ENCODE results near the gene LRRC8B. TPM values are rescaled to one million over a fixed set of nuclear protein-coding genes. Genes with fewer than 3 reads are reported as not detected.
"Not testable (repeated sequence)": the region's sequence is repeated elsewhere in the genome, so short reads cannot be mapped to it uniquely, and the experiment has no call there.

LRRC8B gene
- polyA plus RNA-seq, 2 donors, result 1.9 to 3.0 TPM

DNA sequence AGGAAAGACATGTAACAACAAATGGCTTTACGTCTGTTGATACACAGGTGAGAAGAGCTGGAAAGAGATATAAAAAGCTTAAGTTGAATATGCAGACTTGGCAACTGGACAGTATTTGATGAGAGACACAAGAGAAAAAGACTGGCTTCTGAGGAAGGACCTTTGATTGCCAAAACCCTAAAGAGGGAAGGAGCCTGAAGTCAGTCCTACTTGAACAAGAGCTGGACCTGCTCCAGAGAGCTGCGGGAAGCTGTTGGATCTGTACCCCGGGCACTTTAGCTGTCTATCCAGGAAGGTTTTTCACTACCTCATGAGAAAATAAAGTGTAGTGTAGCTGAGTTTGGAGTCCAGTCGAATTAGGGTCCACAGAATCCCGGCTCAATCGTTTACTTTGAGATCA is 25.3 kb upstream of the LRRC8B start:
- Histone ChIP-seq H3K27me3 (ENCODE audit: control insufficient read depth in 1 of 2, insufficient read depth in 2 of 2, low read length in 2 of 2) (no peaks in the 10 kb centered on the region), H3K9me3 (ENCODE audit: control insufficient read depth in 2 of 2, insufficient read depth in 1 of 2, low read depth in 1 of 2, low read length in 1 of 2) (no peaks in the 10 kb centered on the region), H3K4me3 (ENCODE audit: low read depth in 1 of 2, low read length in 2 of 2) (no peak overlapping the region), H3K4me1 (ENCODE audit: control insufficient read depth in 2 of 2, insufficient read depth in 2 of 2, low read length in 1 of 2) (no peaks in the 10 kb centered on the region), H3K27ac (ENCODE audit: low read depth in 2 of 2, low read length in 1 of 2) (no peak overlapping the region), H3K36me3 (ENCODE audit: control insufficient read depth in 2 of 2, insufficient read depth in 2 of 2, low read length in 1 of 2) (no peaks in the 10 kb centered on the region)
- WGBS, 2 donors, result 42 to 43% methylated on average over 6 of the region's 6 CpGs

DNA sequence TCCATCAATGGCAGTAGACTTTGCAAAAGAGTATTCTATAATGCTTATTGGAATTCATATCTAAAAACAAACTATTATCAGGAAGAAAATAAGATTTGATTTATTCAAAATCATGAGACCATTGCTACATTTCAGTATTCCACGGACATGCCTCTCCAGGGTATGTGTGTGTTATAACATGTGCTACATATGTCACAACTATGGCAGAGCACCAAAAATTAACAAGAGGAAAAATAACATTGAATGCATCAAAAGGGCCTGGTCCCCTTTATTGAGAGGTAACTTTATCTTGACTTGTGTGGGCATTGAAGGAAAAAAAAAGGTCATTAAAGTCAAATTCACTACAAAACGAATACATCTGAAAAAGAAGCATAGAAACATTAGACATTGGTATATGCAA is 22.6 kb upstream of the LRRC8B start:
- Histone ChIP-seq H3K4me3 (ENCODE audit: low read depth in 1 of 2, low read length in 2 of 2) (no peak overlapping the region), H3K4me1 (ENCODE audit: control insufficient read depth in 2 of 2, insufficient read depth in 2 of 2, low read length in 1 of 2) (no peaks in the 10 kb centered on the region), H3K27me3 (ENCODE audit: control insufficient read depth in 1 of 2, insufficient read depth in 2 of 2, low read length in 2 of 2) (no peaks in the 10 kb centered on the region), H3K36me3 (ENCODE audit: control insufficient read depth in 2 of 2, insufficient read depth in 2 of 2, low read length in 1 of 2) (no peaks in the 10 kb centered on the region), H3K9me3 (ENCODE audit: control insufficient read depth in 2 of 2, insufficient read depth in 1 of 2, low read depth in 1 of 2, low read length in 1 of 2) (no peaks in the 10 kb centered on the region), H3K27ac (ENCODE audit: low read depth in 2 of 2, low read length in 1 of 2) (no peak overlapping the region)
- WGBS, 2 donors, result 73 to 79% methylated on average over 2 of the region's 2 CpGs

DNA sequence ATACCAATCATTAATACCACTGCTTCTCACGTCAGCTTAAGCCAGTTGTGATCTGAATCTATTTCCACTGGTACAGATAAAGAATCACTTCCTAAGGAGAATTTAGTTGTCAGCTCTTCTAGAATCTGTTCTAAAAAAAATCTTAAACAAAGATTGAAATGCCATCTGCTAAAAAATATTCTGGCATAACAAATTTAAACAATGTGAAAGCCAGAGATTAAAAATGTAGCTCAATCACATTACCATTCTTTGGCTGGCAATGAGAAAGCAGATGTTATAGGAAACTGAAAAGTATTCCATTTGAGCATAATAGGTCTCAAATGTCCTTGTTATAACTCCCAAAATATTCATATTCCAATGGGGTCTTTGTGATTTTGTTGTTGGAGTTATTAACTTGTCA is 21.7 kb upstream of the LRRC8B start:
- Histone ChIP-seq H3K27me3 (ENCODE audit: control insufficient read depth in 1 of 2, insufficient read depth in 2 of 2, low read length in 2 of 2) (no peaks in the 10 kb centered on the region), H3K9me3 (ENCODE audit: control insufficient read depth in 2 of 2, insufficient read depth in 1 of 2, low read depth in 1 of 2, low read length in 1 of 2) (no peaks in the 10 kb centered on the region), H3K27ac (ENCODE audit: low read depth in 2 of 2, low read length in 1 of 2) (no peak overlapping the region), H3K4me3 (ENCODE audit: low read depth in 1 of 2, low read length in 2 of 2) (no peak overlapping the region), H3K4me1 (ENCODE audit: control insufficient read depth in 2 of 2, insufficient read depth in 2 of 2, low read length in 1 of 2) (no peaks in the 10 kb centered on the region), H3K36me3 (ENCODE audit: control insufficient read depth in 2 of 2, insufficient read depth in 2 of 2, low read length in 1 of 2) (no peaks in the 10 kb centered on the region)
- 69 to 70% methylated on average over 1 of the region's 1 CpG for WGBS, 2 donors

DNA sequence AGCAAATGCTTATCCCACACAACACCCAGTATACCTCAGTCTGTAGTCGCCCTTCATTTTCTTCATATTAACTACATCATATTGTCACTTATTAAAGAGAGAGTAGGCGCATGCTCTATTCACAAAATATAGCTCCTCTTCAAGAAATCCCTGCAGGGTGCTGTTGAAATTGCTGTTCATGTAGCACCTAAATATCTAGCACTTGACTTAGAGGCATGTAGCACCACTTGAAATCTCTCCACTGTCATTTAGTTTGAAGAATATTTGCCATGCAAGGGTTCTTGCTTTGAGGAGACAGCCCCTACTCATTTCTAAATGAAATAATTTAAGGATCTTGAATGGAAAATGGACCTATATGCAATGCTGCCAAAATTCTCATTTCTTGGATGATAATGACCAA is 20.9 kb upstream of the LRRC8B start:
- no peaks in the 10 kb centered on the region for H3K27me3 ChIP-seq (ENCODE audit: control insufficient read depth in 1 of 2, insufficient read depth in 2 of 2, low read length in 2 of 2)
- H3K9me3 ChIP-seq (ENCODE audit: control insufficient read depth in 2 of 2, insufficient read depth in 1 of 2, low read depth in 1 of 2, low read length in 1 of 2), result no peaks in the 10 kb centered on the region
- no peak overlapping the region for H3K27ac ChIP-seq (ENCODE audit: low read depth in 2 of 2, low read length in 1 of 2)
- no peaks in the 10 kb centered on the region for H3K36me3 ChIP-seq (ENCODE audit: control insufficient read depth in 2 of 2, insufficient read depth in 2 of 2, low read length in 1 of 2)
- H3K4me1 ChIP-seq (ENCODE audit: control insufficient read depth in 2 of 2, insufficient read depth in 2 of 2, low read length in 1 of 2), result no peaks in the 10 kb centered on the region
- WGBS, 2 donors, result 69 to 90% methylated on average over 2 of the region's 2 CpGs
- H3K4me3 ChIP-seq (ENCODE audit: low read depth in 1 of 2, low read length in 2 of 2), result no peak overlapping the region

DNA sequence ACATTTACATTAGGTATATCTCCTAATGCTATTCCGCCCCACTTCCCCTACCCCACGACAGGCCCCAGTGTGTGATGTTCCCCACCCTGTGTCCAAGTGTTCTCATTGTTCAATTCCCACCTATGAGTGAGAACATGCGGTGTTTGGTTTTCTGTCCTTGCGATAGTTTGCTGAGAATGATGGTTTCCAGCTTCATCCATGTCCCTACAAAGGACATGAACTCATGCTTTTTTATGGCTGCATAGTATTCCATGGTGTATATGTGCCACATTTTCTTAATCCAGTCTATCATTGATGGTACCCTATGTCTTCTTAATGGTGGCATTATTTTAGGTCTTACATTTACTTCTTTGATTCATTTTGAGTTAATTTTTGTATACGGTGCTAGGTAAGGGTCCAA is 14.6 kb upstream of the LRRC8B start:
- WGBS, 2 donors, result 94 to 98% methylated on average over 3 of the region's 5 CpGs
- not testable (repeated sequence) for H3K4me3 ChIP-seq (ENCODE audit: low read depth in 1 of 2, low read length in 2 of 2); H3K27me3 ChIP-seq (ENCODE audit: control insufficient read depth in 1 of 2, insufficient read depth in 2 of 2, low read length in 2 of 2); H3K27ac ChIP-seq (ENCODE audit: low read depth in 2 of 2, low read length in 1 of 2); H3K36me3 ChIP-seq (ENCODE audit: control insufficient read depth in 2 of 2, insufficient read depth in 2 of 2, low read length in 1 of 2); H3K9me3 ChIP-seq (ENCODE audit: control insufficient read depth in 2 of 2, insufficient read depth in 1 of 2, low read depth in 1 of 2, low read length in 1 of 2); H3K4me1 ChIP-seq (ENCODE audit: control insufficient read depth in 2 of 2, insufficient read depth in 2 of 2, low read length in 1 of 2)

DNA sequence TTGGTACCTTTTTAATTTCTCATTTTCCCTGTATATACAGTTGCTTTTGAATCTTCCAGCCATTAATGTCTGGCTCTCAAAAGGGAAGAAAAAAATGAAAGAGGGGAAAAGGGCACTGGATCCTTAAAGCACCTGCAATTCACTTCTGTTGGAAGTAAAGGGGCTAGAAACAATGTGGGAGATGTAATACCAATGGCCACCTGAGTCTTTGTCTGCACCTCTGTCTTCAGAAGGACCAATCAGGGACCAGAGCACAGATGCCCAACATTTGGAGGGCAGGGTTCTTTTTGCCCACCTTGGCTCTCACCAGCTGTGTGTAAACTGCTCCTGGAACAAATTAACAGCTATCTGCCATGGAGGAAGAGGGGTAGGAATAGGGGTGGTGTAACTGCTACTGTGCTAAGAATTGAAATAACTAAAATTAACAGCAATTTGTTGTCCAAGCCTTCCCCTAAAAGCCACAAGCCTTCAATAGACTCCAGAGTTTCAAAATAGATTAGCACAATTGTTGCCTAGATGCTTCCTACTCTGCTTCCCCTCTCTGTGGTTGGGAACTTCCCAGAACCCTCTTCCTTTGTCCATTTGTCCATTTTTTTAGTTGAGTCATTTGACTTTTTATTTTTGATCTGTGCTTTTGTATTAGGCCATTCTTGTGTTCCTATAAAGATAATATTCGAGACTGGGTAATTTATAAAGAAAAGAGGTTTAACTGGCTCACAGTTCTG is 11.5 kb upstream of the LRRC8B start:
- Histone ChIP-seq H3K4me1 (ENCODE audit: control insufficient read depth in 2 of 2, insufficient read depth in 2 of 2, low read length in 1 of 2) (no peaks in the 10 kb centered on the region), H3K4me3 (ENCODE audit: low read depth in 1 of 2, low read length in 2 of 2) (no peak overlapping the region), H3K36me3 (ENCODE audit: control insufficient read depth in 2 of 2, insufficient read depth in 2 of 2, low read length in 1 of 2) (no peaks in the 10 kb centered on the region), H3K27me3 (ENCODE audit: control insufficient read depth in 1 of 2, insufficient read depth in 2 of 2, low read length in 2 of 2) (no peaks in the 10 kb centered on the region), H3K9me3 (ENCODE audit: control insufficient read depth in 2 of 2, insufficient read depth in 1 of 2, low read depth in 1 of 2, low read length in 1 of 2) (no peaks in the 10 kb centered on the region), H3K27ac (ENCODE audit: low read depth in 2 of 2, low read length in 1 of 2) (no peak overlapping the region)
- 85 to 86% methylated on average over 1 of the region's 1 CpG for WGBS, 2 donors

DNA sequence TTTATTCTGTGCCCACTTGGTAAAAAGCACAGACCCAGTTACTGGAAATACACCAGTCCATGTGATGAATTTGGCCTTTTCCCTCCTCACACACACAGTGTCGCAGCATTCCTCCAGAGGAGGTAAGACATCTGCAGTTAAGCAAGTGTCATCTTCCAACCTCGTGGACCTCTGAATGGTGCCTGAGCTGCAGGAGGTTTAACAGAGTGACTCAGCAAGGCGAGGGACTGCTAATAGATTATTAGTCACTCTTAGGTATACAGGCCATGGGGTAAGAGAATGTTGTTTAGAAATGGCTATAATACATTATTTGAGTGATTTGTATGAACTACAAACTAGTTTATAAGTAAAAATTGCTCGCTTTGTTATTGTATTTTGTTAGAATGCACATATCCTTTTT is 8.6 kb upstream of the LRRC8B start:
- Histone ChIP-seq H3K9me3 (ENCODE audit: control insufficient read depth in 2 of 2, insufficient read depth in 1 of 2, low read depth in 1 of 2, low read length in 1 of 2) (no peaks in the 10 kb centered on the region), H3K4me1 (ENCODE audit: control insufficient read depth in 2 of 2, insufficient read depth in 2 of 2, low read length in 1 of 2) (no peaks in the 10 kb centered on the region), H3K36me3 (ENCODE audit: control insufficient read depth in 2 of 2, insufficient read depth in 2 of 2, low read length in 1 of 2) (no peaks in the 10 kb centered on the region), H3K27me3 (ENCODE audit: control insufficient read depth in 1 of 2, insufficient read depth in 2 of 2, low read length in 2 of 2) (no peaks in the 10 kb centered on the region), H3K4me3 (ENCODE audit: low read depth in 1 of 2, low read length in 2 of 2) (no peak overlapping the region), H3K27ac (ENCODE audit: low read depth in 2 of 2, low read length in 1 of 2) (no peak overlapping the region)
- WGBS, 2 donors, result 60 to 62% methylated on average over 4 of the region's 4 CpGs

DNA sequence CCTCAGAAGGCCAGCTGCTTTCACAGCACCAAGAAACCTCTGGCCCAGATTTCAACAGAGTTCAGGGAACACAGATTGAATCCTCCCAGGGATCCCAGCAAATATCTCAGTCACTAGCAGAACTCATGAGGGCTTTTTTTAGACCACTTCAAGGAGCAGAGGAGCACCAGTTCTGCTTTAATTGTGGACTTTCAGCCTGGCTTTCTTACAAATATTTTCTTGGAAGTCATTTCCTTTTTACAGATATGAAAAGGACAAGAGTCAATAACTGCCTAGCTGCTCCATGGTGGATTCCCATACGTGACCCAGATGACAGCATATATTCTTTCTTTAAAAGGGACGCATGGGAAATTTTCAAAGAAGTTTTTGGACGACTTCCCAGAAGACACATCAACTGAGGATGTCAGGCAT is 6.4 kb upstream of the LRRC8B start:
- Histone ChIP-seq H3K36me3 (ENCODE audit: control insufficient read depth in 2 of 2, insufficient read depth in 2 of 2, low read length in 1 of 2) (no peaks in the 10 kb centered on the region), H3K4me3 (ENCODE audit: low read depth in 1 of 2, low read length in 2 of 2) (no peak overlapping the region), H3K9me3 (ENCODE audit: control insufficient read depth in 2 of 2, insufficient read depth in 1 of 2, low read depth in 1 of 2, low read length in 1 of 2) (no peaks in the 10 kb centered on the region), H3K4me1 (ENCODE audit: control insufficient read depth in 2 of 2, insufficient read depth in 2 of 2, low read length in 1 of 2) (no peaks in the 10 kb centered on the region), H3K27me3 (ENCODE audit: control insufficient read depth in 1 of 2, insufficient read depth in 2 of 2, low read length in 2 of 2) (no peaks in the 10 kb centered on the region), H3K27ac (ENCODE audit: low read depth in 2 of 2, low read length in 1 of 2) (no peak overlapping the region)
- WGBS, 2 donors, result 35 to 53% methylated on average over 3 of the region's 3 CpGs

DNA sequence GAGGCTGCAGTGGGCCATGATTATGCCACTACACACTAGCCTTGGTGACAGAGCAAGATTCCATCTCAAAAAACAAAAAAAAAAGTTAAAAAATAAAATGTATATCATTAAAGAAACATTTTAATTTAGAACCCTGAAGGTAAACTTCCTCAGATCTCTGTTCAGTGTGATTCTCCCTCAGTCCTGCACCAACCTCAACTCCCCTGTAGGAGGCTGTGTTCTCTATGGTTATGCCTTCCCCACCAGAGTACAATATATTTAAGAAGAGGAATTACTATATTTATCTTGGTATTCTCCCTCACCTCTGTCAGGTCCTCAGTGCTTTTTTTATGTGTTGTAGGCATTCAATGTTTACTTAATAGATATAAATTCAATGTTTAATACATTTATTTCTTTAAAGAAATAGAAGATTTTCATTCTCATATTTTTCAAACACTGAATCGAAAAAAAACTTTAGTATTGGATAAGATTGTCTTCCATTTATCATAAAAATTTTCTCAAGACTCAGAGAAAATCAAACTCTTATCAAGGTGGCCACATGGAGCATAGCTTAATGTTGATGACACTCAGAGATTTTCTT is 4.8 kb upstream of the LRRC8B start:
- no peaks in the 10 kb centered on the region for H3K36me3 ChIP-seq (ENCODE audit: control insufficient read depth in 2 of 2, insufficient read depth in 2 of 2, low read length in 1 of 2)
- no peak overlapping the region for H3K27ac ChIP-seq (ENCODE audit: low read depth in 2 of 2, low read length in 1 of 2)
- H3K4me1 ChIP-seq (ENCODE audit: control insufficient read depth in 2 of 2, insufficient read depth in 2 of 2, low read length in 1 of 2), result peaks cover 0 to 6% of the 10 kb centered on the region in 2 donors
- no peaks in the 10 kb centered on the region for H3K9me3 ChIP-seq (ENCODE audit: control insufficient read depth in 2 of 2, insufficient read depth in 1 of 2, low read depth in 1 of 2, low read length in 1 of 2)
- no peaks in the 10 kb centered on the region for H3K27me3 ChIP-seq (ENCODE audit: control insufficient read depth in 1 of 2, insufficient read depth in 2 of 2, low read length in 2 of 2)
- H3K4me3 ChIP-seq (ENCODE audit: low read depth in 1 of 2, low read length in 2 of 2), result no peak overlapping the region
- 97 to 98% methylated on average over 1 of the region's 1 CpG for WGBS, 2 donors

DNA sequence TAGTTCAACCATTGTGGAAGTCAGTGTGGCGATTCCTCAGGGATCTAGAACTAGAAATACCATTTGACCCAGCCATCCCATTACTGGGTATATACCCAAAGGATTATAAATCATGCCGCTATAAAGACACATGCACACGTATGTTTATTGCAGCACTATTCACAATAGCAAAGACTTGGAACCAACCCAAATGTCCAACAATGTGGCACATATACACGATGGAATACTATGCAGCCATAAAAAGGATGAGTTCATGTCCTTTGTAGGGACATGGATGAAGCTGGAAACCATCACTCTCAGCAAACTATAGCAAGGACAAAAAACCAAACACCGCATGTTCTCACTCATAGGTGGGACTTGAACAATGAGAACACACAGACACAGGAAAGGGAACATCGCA is 2.7 kb upstream of the LRRC8B start:
- 96 to 97% methylated on average over 4 to 5 of the region's 6 CpGs for WGBS, 2 donors

More for the DNA sequence above, 2.7 kb upstream of the LRRC8B start:
- not testable (repeated sequence) for H3K27ac ChIP-seq (ENCODE audit: low read depth in 2 of 2, low read length in 1 of 2); H3K4me1 ChIP-seq (ENCODE audit: control insufficient read depth in 2 of 2, insufficient read depth in 2 of 2, low read length in 1 of 2); H3K4me3 ChIP-seq (ENCODE audit: low read depth in 1 of 2, low read length in 2 of 2); H3K27me3 ChIP-seq (ENCODE audit: control insufficient read depth in 1 of 2, insufficient read depth in 2 of 2, low read length in 2 of 2); H3K36me3 ChIP-seq (ENCODE audit: control insufficient read depth in 2 of 2, insufficient read depth in 2 of 2, low read length in 1 of 2); H3K9me3 ChIP-seq (ENCODE audit: control insufficient read depth in 2 of 2, insufficient read depth in 1 of 2, low read depth in 1 of 2, low read length in 1 of 2)
